NB4 (cell line): Measurements from ENCODE around the gene IRX2.

Source experiments
- MYC ChIP-seq: IDR thresholded peaks from 2 replicates; pipeline ENCODE4 v1.6.1; 2011; ENCODE audit warnings: low read depth, low read length
- POLR2A ChIP-seq: IDR thresholded peaks from 2 replicates; pipeline ENCODE4 v1.6.1; 2011; ENCODE audit warnings: mild to moderate bottlenecking; ENCODE audit not compliant: insufficient read length; ENCODE audit errors: extremely low read depth
- TF ChIP-seq, protein P1 (sequence below): IDR thresholded peaks from one replicate; pipeline ENCODE4 v1.5.1; 2012; ENCODE audit warnings: low read depth, low read length
- TF ChIP-seq, protein P2 (sequence below): IDR thresholded peaks from 2 replicates; pipeline ENCODE4 v1.6.1; 2011; ENCODE audit warnings: low read depth, low read length

DNA sequence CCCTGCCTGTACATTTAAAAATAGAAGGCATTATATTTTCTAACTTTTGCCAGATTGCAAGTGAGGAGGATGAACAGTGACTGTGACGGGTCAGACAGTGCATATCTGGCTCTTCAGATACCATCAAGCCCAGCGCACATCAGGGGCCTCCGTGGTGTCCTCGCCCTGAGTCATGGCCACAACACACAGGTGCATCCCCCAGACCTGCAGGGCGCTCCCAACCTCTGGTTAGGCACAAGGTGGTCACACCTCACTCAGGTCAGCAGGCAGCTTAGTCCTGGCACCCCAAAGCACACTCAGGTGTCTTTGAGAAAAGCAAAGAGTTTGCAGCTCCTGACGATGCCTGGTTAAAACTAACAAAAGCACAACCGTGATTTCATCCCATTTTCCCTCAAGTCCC, 28.6 kb downstream of the IRX2 start:
- TF ChIP-seq, protein P1, sequence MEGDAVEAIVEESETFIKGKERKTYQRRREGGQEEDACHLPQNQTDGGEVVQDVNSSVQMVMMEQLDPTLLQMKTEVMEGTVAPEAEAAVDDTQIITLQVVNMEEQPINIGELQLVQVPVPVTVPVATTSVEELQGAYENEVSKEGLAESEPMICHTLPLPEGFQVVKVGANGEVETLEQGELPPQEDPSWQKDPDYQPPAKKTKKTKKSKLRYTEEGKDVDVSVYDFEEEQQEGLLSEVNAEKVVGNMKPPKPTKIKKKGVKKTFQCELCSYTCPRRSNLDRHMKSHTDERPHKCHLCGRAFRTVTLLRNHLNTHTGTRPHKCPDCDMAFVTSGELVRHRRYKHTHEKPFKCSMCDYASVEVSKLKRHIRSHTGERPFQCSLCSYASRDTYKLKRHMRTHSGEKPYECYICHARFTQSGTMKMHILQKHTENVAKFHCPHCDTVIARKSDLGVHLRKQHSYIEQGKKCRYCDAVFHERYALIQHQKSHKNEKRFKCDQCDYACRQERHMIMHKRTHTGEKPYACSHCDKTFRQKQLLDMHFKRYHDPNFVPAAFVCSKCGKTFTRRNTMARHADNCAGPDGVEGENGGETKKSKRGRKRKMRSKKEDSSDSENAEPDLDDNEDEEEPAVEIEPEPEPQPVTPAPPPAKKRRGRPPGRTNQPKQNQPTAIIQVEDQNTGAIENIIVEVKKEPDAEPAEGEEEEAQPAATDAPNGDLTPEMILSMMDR = no peak
- TF ChIP-seq POLR2A (no peak), MYC (no peak)
- TF ChIP-seq, protein P2, sequence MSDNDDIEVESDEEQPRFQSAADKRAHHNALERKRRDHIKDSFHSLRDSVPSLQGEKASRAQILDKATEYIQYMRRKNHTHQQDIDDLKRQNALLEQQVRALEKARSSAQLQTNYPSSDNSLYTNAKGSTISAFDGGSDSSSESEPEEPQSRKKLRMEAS = no peak
